ENCODE data around the gene CAPN8. TPM values are rescaled to one million over a fixed set of nuclear protein-coding genes. Genes with fewer than 3 reads are reported as not detected.

Gene CAPN8
- total and polyA plus RNA-seq, 3 donors from 2014 or later, result 1.4 to 4.3 (median 3.2) TPM

GRCh38 chr1:223700942-223701637 lies 35.6 kb upstream of the CAPN8 start:
- WGBS, 2 donors, result 26 to 33% methylated on average over 8 of the region's 8 CpGs
- Histone ChIP-seq H3K4me1 (peaks cover 36% of the 10 kb centered on the region), H3K4me3 (no peak overlapping the region), H3K9me3 (no peaks in the 10 kb centered on the region), H3K27me3 (no peaks in the 10 kb centered on the region), H3K27ac (peak overlapping the region; percentile 32 to 84), H3K36me3 (ENCODE audit: low read depth, missing control alignments) (no peaks in the 10 kb centered on the region)
- TF ChIP-seq CTCF (IDR thresholded peaks at IDR 0.05) (no peak), POLR2A (IDR thresholded peaks at IDR 0.05) (no peak)
- DNase-seq, result peak; percentile 60
- intact Hi-C loops (cut with DNase I; ENCODE audit: low total_unique reads), result no loop called here

- DNase-seq, result no peak
- Histone ChIP-seq H3K36me3 (ENCODE audit: low read depth, missing control alignments) (no peaks in the 10 kb centered on the region), H3K9me3 (no peaks in the 10 kb centered on the region), H3K27me3 (no peaks in the 10 kb centered on the region), H3K27ac (peak overlapping the region in 1 of 2 donors; percentile 84), H3K4me1 (peaks cover 33% of the 10 kb centered on the region), H3K4me3 (no peak overlapping the region)
- WGBS, 2 donors, result 48 to 60% methylated on average over 5 of the region's 5 CpGs
- TF ChIP-seq POLR2A (IDR thresholded peaks at IDR 0.05), result no peak
- no peak for TF ChIP-seq CTCF (IDR thresholded peaks at IDR 0.05)
- intact Hi-C loops (cut with DNase I; ENCODE audit: low total_unique reads), result no loop called here
Observed at GRCh38 chr1:223700388-223700918, 35.0 kb upstream of the CAPN8 start.

GRCh38 chr1:223695941-223696340 lies 30.4 kb upstream of the CAPN8 start:
- Histone ChIP-seq H3K9me3 (no peaks in the 10 kb centered on the region), H3K36me3 (ENCODE audit: low read depth, missing control alignments) (no peaks in the 10 kb centered on the region), H3K4me3 (no peak overlapping the region), H3K27ac (no peak overlapping the region), H3K27me3 (no peaks in the 10 kb centered on the region), H3K4me1 (peaks cover 21% of the 10 kb centered on the region)
- DNase-seq, result no peak
- WGBS, 2 donors, result 57 to 64% methylated on average over 5 of the region's 5 CpGs
- intact Hi-C loops (cut with DNase I; ENCODE audit: low total_unique reads), result no loop called here
- TF ChIP-seq POLR2A (IDR thresholded peaks at IDR 0.05), result no peak
- no peak for TF ChIP-seq CTCF (IDR thresholded peaks at IDR 0.05)

- no peak overlapping the region for H3K4me3 ChIP-seq
- no peaks in the 10 kb centered on the region for H3K36me3 ChIP-seq (ENCODE audit: low read depth, missing control alignments)
- intact Hi-C loops (cut with DNase I; ENCODE audit: low total_unique reads), result no loop called here
- no peaks in the 10 kb centered on the region for H3K9me3 ChIP-seq
- peaks cover 13% of the 10 kb centered on the region for H3K4me1 ChIP-seq
- DNase-seq, result no peak
- TF ChIP-seq CTCF (IDR thresholded peaks at IDR 0.05) (no peak), POLR2A (IDR thresholded peaks at IDR 0.05) (no peak)
- 62 to 63% methylated on average over 8 of the region's 8 CpGs for WGBS, 2 donors
- no peak overlapping the region for H3K27ac ChIP-seq
- no peaks in the 10 kb centered on the region for H3K27me3 ChIP-seq
Observed at GRCh38 chr1:223695014-223695548, 29.6 kb upstream of the CAPN8 start.

Data from testis (tissue), 3 donors.